ENCODE data around the gene ITPR1. TPM values are rescaled to one million over a fixed set of nuclear protein-coding genes. Genes with fewer than 3 reads are reported as not detected.

The ITPR1 gene
- total RNA-seq, 1 donor from 2014 or later, result 121 TPM

DNA sequence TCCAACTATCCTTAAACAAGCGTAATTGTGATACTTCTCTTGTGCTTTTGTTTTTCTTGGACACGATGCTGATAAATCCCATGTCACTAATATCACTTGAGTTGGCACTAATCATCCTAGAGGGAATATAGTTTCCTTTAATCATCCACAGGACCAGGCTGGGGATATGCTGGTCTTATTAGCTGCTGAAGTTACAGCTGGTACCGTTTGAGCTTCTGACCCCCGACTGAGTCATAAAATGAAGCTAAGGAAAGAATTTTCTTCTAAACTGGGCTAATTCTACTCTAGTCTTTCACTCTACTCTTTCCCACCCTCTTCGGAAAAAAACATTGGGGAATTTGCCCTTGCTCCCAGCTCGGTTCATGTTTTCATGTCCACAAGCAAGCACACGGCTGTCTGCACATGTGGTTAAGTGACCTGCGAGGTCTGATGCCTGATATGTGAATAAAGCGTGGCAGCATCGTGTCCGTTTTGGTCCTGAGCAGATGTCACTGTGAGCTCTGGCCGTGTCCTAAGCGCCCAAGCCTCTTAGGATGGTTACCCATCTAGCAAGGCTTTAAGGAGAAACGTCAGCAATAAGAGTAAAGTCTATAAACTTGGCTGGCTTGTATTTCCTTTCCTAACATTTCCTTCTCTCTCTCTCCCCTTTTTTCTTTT, 223.7 kb downstream of the ITPR1 start:
- Histone ChIP-seq H3K27ac (peak overlapping the region; percentile 35 to 60), H3K27me3 (no peaks in the 10 kb centered on the region), H3K4me3 (no peak overlapping the region), H3K36me3 (peaks cover 26 to 28% of the 10 kb centered on the region in 2 donors), H3K9me3 (no peaks in the 10 kb centered on the region), H3K4me1 (peaks cover 0 to 19% of the 10 kb centered on the region in 2 donors)
- TF ChIP-seq, protein P1, sequence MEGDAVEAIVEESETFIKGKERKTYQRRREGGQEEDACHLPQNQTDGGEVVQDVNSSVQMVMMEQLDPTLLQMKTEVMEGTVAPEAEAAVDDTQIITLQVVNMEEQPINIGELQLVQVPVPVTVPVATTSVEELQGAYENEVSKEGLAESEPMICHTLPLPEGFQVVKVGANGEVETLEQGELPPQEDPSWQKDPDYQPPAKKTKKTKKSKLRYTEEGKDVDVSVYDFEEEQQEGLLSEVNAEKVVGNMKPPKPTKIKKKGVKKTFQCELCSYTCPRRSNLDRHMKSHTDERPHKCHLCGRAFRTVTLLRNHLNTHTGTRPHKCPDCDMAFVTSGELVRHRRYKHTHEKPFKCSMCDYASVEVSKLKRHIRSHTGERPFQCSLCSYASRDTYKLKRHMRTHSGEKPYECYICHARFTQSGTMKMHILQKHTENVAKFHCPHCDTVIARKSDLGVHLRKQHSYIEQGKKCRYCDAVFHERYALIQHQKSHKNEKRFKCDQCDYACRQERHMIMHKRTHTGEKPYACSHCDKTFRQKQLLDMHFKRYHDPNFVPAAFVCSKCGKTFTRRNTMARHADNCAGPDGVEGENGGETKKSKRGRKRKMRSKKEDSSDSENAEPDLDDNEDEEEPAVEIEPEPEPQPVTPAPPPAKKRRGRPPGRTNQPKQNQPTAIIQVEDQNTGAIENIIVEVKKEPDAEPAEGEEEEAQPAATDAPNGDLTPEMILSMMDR (IDR thresholded peaks at IDR 0.05), result no peak
- DNase-seq (ENCODE audit: low spot score in 2 of 2), result no peak
- intact Hi-C loops (cut with DNase I), result no loop called here

DNA sequence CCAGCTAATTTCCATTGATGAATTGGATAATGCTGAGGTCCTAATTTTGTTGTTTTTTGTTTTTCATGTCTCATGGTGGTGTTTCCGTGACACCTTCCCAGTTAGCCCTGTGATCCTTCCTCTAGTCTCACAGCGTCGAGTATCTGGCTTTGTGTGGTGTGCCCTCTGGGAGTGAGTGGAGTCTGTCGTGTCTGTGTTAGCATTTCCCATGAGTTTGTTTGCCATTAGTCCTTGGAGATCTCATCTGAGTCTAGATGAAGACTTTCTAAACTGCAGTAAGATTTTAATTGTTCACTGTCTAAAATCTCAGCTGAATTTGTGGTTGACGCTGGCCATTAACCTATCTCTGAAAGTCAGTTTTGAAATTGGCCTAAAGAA, 224.2 kb downstream of the ITPR1 start:
- intact Hi-C loops (cut with DNase I), result no loop called here
- H3K4me1 ChIP-seq, result peaks cover 0 to 19% of the 10 kb centered on the region in 2 donors
- H3K27ac ChIP-seq, result peak overlapping the region; percentile 35 to 60

DNA sequence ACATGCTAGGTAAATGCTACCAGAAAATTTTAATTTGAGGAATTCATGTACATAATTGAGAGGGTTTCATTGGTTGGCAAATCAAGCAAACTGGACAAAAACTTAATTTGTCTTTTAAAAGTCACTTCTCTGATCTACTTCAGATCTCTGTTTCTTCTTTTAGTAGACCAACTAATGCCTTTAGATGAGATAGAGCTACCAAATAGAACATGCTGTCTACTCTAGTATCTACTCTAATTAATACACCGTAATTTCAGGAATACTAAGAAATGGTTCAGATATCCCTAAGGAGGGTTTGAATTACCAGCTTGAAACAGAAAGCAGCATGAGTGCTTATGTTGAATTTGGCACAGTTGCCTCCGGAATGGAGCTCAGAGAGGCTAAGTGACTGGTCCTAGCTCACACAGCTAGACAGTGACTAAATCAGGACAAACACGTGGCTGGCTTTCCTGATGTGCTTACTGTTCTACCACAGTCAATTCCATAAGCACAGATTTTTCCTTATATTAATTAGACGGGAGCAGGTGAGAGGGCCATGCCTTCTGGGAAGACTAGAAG, 225.1 kb downstream of the ITPR1 start:
- H3K27me3 ChIP-seq, result no peaks in the 10 kb centered on the region
- peak overlapping the region; percentile 60 to 70 for H3K27ac ChIP-seq
- H3K4me1 ChIP-seq, result peaks cover 0 to 19% of the 10 kb centered on the region in 2 donors
- no peak for DNase-seq (ENCODE audit: low spot score in 2 of 2)
- peaks cover 14 to 15% of the 10 kb centered on the region in 2 donors for H3K36me3 ChIP-seq
- H3K4me3 ChIP-seq, result no peak overlapping the region
- H3K9me3 ChIP-seq, result no peaks in the 10 kb centered on the region
- intact Hi-C loops (cut with DNase I), result no loop called here
- TF ChIP-seq, protein P1 (IDR thresholded peaks at IDR 0.05), result no peak

More for the DNA sequence above, 224.2 kb downstream of the ITPR1 start:
- no peaks in the 10 kb centered on the region for H3K27me3 ChIP-seq
- H3K9me3 ChIP-seq, result no peaks in the 10 kb centered on the region
- H3K4me3 ChIP-seq, result no peak overlapping the region
- TF ChIP-seq, protein P1 (IDR thresholded peaks at IDR 0.05), result no peak
- peaks cover 21 to 23% of the 10 kb centered on the region in 2 donors for H3K36me3 ChIP-seq
- no peak for DNase-seq (ENCODE audit: low spot score in 2 of 2)

DNA sequence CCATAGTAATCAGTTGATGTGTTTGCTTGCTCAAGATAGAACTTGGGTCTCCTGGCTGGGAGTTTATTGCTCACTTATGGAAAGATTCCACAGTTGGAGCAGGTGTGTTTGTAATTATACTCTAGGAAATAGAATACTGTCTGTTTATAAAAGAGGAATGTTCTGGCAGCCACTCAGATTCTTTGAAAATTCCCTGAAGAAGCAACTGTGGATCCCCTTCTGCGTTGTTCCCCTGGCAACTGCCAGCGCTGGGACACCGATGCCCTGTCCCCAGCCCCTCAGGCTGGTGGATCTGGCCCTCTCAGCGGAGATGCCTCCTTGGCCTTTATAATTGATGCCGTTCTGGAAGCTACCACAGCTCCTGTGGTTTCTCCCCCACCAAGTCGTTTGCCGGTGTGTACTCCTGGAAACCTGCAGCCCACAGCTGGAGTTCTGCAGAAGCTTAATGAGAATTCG, 225.9 kb downstream of the ITPR1 start:
- Histone ChIP-seq H3K9me3 (no peaks in the 10 kb centered on the region), H3K36me3 (peaks cover 6 to 9% of the 10 kb centered on the region in 2 donors), H3K27ac (peak overlapping the region; percentile 60 to 70), H3K4me1 (peaks cover 0 to 19% of the 10 kb centered on the region in 2 donors), H3K4me3 (no peak overlapping the region), H3K27me3 (no peaks in the 10 kb centered on the region)
- DNase-seq (ENCODE audit: low spot score in 2 of 2), result no peak
- TF ChIP-seq, protein P1 (IDR thresholded peaks at IDR 0.05), result no peak
- intact Hi-C loops (cut with DNase I), result no loop called here

DNA sequence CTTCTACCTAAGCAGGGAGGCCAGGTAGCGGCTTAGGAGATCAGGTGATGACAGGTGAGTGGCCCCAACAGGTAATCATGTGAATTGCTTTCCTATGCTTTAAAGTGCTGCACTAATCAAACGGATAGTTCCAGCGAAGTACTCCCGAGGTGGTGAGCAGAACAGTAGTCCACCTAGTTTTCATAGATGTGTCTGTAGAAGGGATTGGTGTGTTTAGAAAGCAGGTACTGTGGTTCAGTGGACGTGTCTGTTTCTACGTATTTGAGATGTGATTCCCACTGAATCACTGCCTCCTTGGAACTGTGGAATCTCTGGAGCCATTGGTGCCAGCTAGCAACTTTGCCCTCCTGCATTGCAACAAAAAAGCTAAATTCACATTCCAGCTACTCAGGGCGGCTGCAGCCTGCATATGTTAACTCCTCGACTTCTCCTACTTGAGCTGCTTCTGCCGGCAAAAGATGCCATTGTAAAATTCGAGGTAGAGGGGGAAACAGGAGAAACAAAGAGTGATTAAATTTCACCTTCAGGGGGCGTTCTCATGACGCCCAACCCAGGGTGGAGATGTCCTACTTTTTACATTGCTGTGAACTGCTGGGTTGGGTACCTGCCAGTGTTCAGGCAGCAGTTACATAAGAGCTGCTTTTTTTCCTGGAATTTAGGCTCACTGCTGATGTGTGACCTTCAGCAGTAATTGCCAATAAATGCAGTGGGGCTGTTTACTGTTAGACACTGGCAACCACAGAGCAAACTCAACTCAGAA, 227.3 kb downstream of the ITPR1 start:
- intact Hi-C loops (cut with DNase I), result loop anchor here (2.0 to 5.0 kb wide), 2 partner anchors 107 to 260 kb away; no protein-coding TSS in a partner anchor
- H3K27ac ChIP-seq, result peak overlapping the region; percentile 28 to 60
- H3K9me3 ChIP-seq, result no peaks in the 10 kb centered on the region
- peaks cover 0 to 19% of the 10 kb centered on the region in 2 donors for H3K4me1 ChIP-seq
- H3K36me3 ChIP-seq, result peaks cover 10 to 18% of the 10 kb centered on the region in 2 donors
- no peaks in the 10 kb centered on the region for H3K27me3 ChIP-seq
- no peak overlapping the region for H3K4me3 ChIP-seq
- TF ChIP-seq, protein P1 (IDR thresholded peaks at IDR 0.05), result peak; percentile 25 to 51 (median 39)
- peak in 1 of 2 donors; percentile 85 for DNase-seq (ENCODE audit: low spot score in 2 of 2)
